Activated gamma-delta T cell treated with anti-CD3 and anti-CD28 coated beads, Interleukin-2, amount 50 U/mL, for 16 hours (primary cell): ENCODE measurements around the gene ANKRD11.
"Not testable (repeated sequence)": the region's sequence is repeated elsewhere in the genome, so short reads cannot be mapped to it uniquely, and the experiment has no call there.

ENCODE experiments used
- DNase-seq: peaks from one replicate; pipeline ENCODE4 v3.0.0-alpha.2; 2020; ENCODE audit warnings: low read depth

The ANKRD11 gene

GRCh38 chr16:89402962-89403361, 87.4 kb downstream of the ANKRD11 start:
- no peak for DNase-seq

- no peak for DNase-seq
These were observed 88.5 kb downstream of the ANKRD11 start for GRCh38 chr16:89401641-89402445.

DNA sequence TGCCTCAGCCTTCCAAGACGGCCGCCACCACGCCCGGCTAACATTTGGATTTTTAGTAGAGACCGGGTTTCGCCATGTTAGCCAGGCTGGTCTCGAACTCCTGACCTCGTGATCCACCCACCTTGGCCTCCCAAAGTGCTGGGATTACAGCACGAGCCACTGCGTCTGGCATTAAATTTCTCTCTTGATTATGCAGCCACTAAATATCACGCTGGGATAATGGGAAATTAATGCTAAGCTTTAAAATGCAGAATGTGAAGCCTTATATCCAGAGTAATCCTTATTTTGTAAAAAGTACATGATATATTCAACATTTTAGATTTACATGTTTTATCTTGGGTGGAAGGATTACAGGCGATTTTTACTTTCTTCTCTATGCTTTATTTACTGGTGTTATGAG, 89.2 kb downstream of the ANKRD11 start:
- DNase-seq: no peak

- DNase-seq: no peak
These were observed 89.6 kb downstream of the ANKRD11 start for GRCh38 chr16:89400740-89401139.

GRCh38 chr16:89398924-89399323, 91.4 kb downstream of the ANKRD11 start:
- no peak for DNase-seq

DNA sequence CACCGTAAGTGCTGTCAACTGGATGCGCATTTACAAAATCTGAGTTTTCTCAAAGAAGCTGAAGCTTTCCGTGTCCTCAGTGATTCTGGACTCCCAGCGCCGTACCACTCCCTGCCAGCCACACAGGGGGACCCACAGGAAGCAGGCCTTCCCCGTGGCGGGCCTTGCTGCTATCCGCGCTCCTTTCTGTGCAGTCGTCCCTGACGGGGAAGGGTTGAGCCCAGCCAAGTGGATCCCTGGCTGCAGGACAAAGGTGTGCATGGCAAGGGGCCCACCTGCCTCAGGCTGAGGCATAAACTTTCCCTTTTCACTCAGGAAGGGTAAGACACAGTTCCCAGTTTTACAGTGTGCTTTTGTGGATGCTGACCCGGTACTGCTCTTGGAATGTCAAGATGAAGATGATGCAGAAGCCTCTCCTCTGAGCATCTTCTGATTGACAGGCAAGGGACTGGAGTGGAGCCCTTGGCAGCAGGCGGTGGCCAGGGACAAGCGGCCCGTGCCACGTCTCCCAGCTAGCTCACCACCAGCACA, 93.0 kb downstream of the ANKRD11 start:
- no peak for DNase-seq

GRCh38 chr16:89396156-89396555, 94.2 kb downstream of the ANKRD11 start:
- no peak for DNase-seq

DNA sequence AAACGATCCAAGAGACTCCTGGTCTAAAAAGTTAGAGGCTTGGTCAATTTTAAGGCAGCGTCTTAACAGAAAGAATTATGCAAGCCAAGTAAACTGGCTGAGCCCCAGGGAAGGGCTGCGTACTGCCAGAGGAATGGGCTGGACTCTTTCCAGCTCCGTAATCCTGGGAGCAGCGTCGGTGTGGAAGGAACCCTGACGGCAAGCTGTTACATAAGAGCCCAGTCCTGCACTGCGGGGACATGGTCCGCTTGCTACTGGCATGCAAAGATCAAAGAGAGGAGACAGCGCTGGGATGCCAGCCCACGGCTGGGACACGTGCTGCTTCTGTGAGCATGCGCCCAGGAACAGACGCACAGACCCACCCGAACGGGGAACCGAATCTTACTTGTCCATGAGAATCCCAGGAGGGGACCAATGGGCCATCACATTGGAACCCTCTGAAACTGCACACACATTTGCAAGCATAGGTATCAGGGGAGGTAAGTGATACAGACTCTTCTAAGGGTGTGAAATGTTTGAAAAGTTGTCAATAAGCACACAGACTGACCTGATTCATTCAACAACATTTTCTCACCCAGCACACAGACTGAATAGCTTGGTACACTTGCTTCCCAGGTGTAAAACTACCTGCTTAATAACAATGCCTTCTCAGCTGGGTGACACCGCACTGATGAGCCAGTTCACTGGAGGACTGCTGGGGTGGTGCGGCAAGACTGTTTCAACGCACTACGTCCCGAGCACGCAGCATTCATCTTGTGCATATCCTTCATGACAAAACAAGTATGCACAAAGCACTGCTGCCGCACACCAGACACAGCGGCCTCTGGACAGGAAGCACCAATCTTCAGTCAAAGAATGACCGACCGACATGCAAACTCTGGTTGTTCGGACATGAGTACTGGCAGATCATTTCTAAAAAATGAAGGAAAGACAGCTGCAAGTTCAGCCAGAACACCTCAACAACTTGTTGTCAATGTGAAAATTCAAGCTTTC, 94.9 kb downstream of the ANKRD11 start:
- no peak for DNase-seq

DNA sequence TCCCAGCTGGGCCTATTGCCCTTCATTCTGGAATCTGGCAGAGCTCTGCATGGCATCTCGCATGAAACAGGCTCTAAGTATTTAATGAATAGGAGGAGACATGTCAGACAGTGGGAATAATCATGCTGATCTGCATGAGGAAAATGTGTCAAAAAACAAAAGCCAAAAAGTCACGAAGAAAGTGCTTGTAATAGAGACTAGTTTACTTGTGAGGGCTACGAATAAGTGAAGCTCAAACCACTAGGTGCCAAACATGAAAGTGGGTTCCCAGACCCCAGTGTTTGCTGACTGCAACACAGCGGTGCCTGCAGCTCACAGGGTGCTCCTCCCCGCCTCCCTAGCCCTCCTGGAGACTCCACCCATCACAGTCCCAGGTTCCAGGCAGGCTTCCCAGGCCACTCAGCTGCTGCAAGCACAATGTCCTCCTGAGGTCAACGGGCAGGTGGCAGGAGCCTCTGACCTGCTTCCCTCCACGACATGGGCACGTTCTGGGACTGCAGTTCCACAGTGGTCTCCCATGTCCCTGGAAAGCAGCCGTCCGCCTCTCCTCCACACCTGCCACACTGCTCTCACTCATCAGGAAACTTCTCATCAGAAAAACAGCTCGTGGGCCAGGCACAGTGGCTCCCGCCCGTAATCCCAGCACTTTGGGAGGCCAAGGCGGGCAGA, 96.5 kb downstream of the ANKRD11 start:
- no peak for DNase-seq

DNA sequence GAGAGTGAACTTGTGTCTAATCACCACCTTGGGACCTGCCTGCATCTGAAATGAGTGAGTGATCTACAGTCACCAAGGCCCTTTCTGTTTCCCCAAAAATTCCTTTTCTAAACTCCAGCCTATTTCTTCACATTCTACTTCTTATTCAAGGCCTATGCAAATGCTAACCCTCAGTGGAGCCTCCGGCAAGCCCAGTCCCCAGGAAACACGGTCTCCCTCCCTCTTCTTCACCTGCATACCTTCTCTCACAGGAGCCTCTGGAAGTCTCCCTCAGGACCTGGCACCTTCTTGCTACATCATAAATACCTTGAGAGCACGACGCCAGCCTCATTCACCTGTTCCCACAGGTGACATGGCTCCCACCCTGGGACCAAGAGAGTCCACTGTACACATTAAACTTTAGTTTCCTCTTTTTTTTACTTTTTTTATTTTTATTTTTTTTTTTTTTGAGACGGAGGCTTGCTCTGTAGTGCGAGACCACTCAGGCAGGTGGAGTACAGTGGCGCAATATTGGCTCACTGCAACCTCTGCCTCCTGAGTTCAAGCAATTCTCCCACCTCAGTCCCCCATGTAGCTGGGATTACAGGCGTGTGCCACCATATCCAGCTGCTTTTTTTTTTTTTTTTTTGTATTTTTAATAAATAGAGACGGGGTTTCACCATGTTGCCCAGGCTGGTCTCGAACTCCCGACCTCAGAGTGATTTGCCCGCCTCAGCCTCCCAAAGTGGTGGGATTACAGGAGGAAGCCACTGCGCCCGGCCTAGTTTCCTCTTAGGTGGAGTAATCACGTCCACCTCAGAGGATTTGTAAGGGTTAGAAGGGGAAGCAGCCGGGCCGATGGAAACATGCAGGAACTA, 97.3 kb downstream of the ANKRD11 start:
- DNase-seq: no peak

DNA sequence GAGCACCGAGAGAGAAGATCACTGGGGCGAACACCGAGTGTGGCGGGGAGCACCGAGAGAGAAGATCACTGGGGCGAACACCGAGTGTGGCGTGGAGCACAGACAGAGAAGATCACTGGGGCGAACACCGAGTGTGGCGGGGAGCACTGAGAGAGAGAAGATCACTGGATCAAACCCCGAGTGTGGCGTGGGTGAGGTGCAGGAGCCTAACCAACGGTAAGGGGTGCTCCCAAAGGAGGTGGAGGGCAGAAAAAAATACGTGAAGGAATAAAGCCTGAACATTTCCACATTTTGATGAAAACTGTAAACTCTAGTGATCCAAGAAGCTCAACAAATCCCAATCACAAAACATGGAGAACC, 100.2 kb downstream of the ANKRD11 start:
- DNase-seq: not testable (repeated sequence)

GRCh38 chr16:89389504-89390223, 100.7 kb downstream of the ANKRD11 start:
- not testable (repeated sequence) for DNase-seq

DNA sequence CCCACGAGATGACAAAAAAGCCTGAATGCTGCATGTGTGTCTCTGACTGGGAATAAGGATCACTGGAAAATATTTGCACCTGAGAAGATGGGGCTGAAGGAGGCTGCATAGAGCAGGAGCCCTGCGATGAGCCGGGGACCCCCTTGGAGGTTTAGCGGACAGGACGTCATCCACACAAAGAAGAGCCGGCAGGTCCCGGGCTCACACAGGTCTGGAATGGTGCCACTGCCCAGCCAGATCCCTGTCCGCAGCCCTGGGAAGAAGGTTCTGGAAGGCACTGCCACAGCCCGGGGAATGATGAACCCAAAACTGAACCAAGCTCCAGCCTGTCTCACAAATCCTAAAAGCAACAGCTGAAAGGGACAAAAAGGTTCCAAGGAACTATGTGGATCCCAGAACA, 101.8 kb downstream of the ANKRD11 start:
- no peak for DNase-seq

- DNase-seq: no peak
These were observed 103.8 kb downstream of the ANKRD11 start for GRCh38 chr16:89386306-89387185.

- DNase-seq: no peak
These were observed 104.6 kb downstream of the ANKRD11 start for GRCh38 chr16:89385712-89386111.

DNA sequence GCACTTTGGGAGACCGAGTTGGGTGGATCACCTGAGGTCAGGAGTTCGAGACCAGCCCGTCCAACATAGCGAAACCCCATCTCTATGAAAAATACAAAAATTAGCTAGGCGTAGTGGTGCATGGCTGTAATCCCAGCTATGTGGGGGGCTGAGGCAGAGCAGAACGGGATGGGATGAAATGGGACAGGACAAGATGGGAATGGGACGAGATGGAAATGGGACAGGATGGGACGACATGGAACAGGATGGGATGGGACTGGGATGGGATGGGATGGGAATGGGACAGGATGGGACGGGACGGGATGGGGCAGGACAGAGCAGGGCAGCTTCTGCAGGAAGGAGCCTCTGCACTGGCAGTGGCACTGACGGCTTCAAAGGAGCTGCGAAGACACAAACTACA, 106.1 kb downstream of the ANKRD11 start:
- no peak for DNase-seq

GRCh38 chr16:89383095-89384003, 107.0 kb downstream of the ANKRD11 start:
- DNase-seq: no peak

DNA sequence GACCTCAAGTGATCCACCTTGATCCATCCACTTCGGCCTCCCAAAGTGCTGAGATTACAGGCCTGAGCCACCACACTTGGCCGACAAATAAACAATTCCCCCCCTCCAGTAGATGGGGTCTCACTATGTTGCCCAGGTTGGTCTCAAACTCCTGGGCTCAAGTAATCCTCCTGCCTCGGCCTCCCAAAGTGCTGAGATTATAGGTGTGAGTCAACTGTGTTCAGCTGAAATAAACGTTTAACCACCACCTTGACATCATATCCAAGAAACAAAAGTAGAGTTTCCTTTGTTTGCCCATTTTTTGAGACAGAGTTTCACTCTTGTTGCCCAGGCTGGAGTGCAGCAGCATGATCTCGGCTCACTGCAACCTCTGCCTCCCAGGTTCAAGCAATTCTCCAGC, 107.8 kb downstream of the ANKRD11 start:
- DNase-seq: not testable (repeated sequence)
